Measurements from ENCODE around the gene LAP3. TPM values are rescaled to one million over a fixed set of nuclear protein-coding genes. Genes with fewer than 3 reads are reported as not detected.

LAP3 gene
- polyA plus RNA-seq, 3 donors from 2014 or later, result 56.5 to 106 (median 72.7) TPM

DNA sequence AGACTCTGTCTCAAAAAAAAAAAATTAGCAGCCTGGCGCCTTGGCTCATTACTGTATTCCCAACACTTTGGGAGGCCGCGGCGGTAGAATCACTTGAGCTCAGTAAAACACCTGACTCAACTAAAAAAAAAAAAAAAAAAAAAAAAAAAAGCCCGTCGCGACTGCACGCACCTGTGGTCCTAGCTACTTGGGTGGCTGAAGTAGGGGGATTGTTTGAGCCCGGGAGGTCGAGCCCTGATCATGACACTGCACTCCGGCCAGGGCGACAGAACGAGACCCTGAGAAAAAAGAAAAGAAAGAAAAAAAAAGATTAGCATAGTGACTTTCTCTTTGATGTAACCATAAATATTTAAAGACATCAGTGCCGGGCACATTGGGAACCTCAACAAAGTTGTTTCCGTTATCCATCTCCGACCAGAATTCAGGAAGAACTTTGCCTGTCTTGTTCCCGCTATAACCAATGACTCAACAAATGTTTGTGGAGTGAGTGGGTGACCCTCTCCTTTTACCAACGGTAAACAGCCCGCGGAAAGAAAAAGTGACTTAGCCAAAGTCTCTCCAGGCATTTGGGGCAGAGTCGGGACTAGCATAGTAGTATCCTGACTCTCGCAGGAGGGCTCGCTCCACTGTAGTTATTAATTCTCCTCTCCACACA is 36.9 kb downstream of the LAP3 start:
- H3K4me1 Mint-ChIP-seq, result peaks cover 41 to 44% of the 10 kb centered on the region in 2 donors
- peaks cover 0 to 1% (median 1%) of the 10 kb centered on the region in 3 donors for H3K36me3 Mint-ChIP-seq
- DNase-seq, result no peak
- H3K9me3 Mint-ChIP-seq, result no peaks in the 10 kb centered on the region
- peaks cover 11 to 13% (median 12%) of the 10 kb centered on the region in 3 donors for H3K27me3 Mint-ChIP-seq (ENCODE audit: low read depth in 3 of 3)
- peak overlapping the region; percentile 95 to 99 (median 98) for H3K27ac Mint-ChIP-seq
- peak overlapping the region; percentile 98 to 100 (median 99) for H3K4me3 Mint-ChIP-seq

DNA sequence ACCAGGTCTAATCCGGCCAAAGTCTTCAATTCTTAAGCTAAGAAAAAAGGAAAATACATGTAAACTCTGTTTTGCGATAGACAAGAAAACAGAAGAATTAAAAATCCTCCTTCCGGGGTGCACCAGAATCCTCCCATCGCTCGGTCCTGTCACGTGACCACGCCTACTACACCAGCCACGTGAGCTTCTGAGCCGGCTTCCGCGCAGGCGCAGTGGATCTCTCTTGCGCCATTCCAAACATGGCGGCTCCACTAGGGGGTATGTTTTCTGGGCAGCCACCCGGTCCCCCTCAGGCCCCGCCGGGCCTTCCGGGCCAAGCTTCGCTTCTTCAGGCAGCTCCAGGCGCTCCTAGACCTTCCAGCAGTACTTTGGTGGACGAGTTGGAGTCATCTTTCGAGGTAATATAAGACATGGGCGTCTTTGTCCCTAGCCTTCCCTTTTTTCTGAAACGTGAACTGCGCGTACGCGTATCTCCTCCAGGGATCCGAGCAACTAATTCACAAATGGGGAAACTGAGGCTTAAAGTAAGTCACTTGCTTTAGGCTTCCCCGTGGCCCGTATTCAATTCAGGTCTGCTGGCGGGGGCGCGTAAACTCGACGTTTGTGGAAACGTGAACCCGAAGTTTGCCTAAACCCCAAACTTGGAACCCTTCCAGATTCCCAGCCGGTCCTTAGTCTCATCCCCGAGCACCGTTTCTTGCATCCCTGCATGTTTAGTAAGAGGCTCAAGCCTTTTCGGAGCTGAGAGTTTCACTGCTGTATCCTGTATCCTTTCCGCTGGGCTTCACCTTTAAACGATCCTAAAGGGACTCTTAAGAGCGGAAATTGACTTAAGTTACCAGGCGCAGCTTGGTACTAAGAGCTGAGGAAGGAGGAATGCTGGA is 37.7 kb downstream of the LAP3 start, which contains the start of gene MED28:
Gene MED28, plus strand, starts transcription at position 226 of the 884 bp plus-strand sequence. Its CDS starts 14 bp downstream, at position 240.
- no peaks in the 10 kb centered on the region for H3K9me3 Mint-ChIP-seq
- peaks cover 47 to 51% of the 10 kb centered on the region in 2 donors for H3K4me1 Mint-ChIP-seq
- H3K27ac Mint-ChIP-seq, result peak within 1 kb of the TSS; percentile 95 to 99 (median 98)
- peaks cover 11 to 13% (median 12%) of the 10 kb centered on the region in 3 donors for H3K27me3 Mint-ChIP-seq (ENCODE audit: low read depth in 3 of 3)
- peak within 1 kb of the TSS; percentile 98 to 100 (median 99) for H3K4me3 Mint-ChIP-seq
- H3K36me3 Mint-ChIP-seq, result peaks cover 4 to 9% (median 8%) of the 10 kb centered on the region in 3 donors
- DNase-seq, result peak; percentile 94 to 95 (median 95)

DNA sequence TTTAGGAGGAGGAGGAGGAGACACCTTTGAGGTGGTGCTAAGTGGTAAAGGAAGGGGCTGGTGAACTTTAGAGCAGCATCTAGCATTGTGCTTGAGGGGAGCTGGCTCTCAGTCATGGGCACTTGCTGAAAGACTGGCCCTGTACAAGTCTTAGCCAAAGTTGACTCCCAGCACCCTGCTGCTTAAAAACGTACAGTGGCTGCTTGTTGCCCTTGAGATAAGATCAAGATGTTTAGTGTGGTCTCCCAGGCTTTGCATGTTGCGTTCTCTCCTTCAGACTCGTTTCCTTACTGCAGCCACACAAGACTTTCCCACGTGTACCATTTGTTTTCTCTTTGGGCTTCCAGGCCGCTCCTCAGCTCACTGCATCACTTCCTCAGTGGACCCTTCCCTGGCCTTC is 39.3 kb downstream of the LAP3 start:
- H3K4me3 Mint-ChIP-seq, result peak overlapping the region; percentile 55 to 84 (median 72)
- DNase-seq, result no peak
- peaks cover 11 to 13% (median 12%) of the 10 kb centered on the region in 3 donors for H3K27me3 Mint-ChIP-seq (ENCODE audit: low read depth in 3 of 3)
- H3K27ac Mint-ChIP-seq, result peak overlapping the region; percentile 8 to 87 (median 57)
- H3K9me3 Mint-ChIP-seq, result no peaks in the 10 kb centered on the region
- H3K36me3 Mint-ChIP-seq, result peaks cover 8 to 14% (median 11%) of the 10 kb centered on the region in 3 donors
- H3K4me1 Mint-ChIP-seq, result peaks cover 47 to 58% of the 10 kb centered on the region in 2 donors

DNA sequence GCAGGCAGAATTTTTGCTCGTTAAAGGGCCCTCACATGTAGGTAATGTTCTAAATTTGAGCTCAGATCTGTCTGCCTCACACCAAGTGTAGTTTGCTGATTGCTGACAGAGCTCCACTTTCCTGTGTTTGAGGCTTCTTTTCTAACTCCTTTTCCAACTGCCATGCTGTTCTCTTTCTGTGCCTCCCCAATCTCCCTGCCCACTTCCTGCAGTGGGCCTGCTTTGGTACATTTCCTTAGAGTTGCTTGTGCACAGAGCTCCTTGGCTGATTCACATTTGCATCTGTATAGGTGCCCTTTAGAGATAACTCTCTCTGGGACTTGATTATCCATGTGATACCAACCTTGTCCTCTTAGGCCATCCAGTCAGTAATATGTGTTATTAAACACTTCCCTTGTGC is 41.9 kb downstream of the LAP3 start:
- Mint-ChIP-seq H3K27ac (peak overlapping the region in 3 of 6 donors; percentile 2 to 73 (median 35)), H3K27me3 (ENCODE audit: low read depth in 3 of 3) (peaks cover 9 to 11% (median 10%) of the 10 kb centered on the region in 3 donors), H3K9me3 (no peaks in the 10 kb centered on the region), H3K4me3 (peak overlapping the region in 1 of 5 donors; percentile 64), H3K36me3 (peaks cover 18 to 34% (median 19%) of the 10 kb centered on the region in 3 donors), H3K4me1 (peaks cover 46 to 50% of the 10 kb centered on the region in 2 donors)
- DNase-seq, result no peak

DNA sequence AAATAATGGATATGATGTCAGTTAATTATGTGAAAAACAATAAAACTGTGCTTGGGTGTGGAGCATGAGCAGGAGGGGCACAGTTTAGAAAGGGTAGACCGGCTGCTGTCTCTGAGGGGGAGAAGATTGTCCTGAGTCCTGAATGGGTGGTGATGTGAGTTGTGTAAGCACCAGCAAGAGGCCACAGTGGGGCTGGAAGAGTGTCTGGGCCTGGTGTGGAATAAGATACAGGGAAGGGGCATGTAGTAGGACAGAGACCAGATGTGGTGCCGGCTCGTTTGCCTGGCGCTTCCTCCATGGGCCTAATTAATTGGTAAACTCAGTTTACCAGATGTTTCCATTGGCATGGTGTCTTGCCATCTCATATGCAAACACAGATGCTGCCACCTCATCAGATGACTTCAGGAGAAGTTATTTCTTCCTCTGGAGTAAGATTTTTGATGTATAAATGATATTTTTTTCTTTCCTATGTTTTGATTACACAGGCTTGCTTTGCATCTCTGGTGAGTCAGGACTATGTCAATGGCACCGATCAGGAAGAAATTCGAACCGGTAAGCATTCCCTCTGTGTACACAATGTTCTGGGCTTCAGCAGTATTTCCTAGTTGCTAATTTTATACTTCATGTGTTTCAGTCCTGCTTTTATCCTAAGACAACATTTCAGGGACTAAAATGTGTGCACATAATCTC is 42.6 kb downstream of the LAP3 start:
- Mint-ChIP-seq H3K27ac (peak overlapping the region in 2 of 6 donors; percentile 2 to 35), H3K27me3 (ENCODE audit: low read depth in 3 of 3) (peaks cover 3 to 5% (median 4%) of the 10 kb centered on the region in 3 donors), H3K36me3 (peaks cover 23 to 41% (median 24%) of the 10 kb centered on the region in 3 donors), H3K9me3 (no peaks in the 10 kb centered on the region), H3K4me1 (peaks cover 43 to 44% of the 10 kb centered on the region in 2 donors), H3K4me3 (no peak overlapping the region)
- no peak for DNase-seq

DNA sequence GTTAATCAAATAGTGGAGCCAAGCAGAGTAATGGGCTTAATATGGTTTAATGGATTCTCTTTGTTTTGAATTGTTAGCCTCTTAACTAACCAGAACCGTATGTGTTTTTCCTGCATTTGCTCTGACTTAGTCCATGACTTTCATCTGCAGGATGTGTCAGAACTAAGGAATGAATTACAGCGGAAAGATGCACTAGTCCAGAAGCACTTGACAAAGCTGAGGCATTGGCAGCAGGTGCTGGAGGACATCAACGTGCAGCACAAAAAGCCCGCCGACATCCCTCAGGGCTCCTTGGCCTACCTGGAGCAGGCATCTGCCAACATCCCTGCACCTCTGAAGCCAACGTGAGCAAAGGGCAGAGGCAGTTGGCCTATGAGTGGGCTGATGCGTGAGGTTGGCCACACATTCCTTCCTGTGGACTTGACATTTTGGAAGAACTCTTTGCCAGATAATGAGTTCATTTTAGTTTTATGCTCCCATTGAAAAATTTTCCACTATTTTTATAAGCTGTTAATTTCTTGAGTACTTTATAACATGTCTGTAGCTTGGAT is 46.5 kb downstream of the LAP3 start:
- Mint-ChIP-seq H3K9me3 (no peaks in the 10 kb centered on the region), H3K36me3 (peaks cover 30 to 69% (median 44%) of the 10 kb centered on the region in 3 donors), H3K4me1 (peaks cover 21 to 36% of the 10 kb centered on the region in 2 donors), H3K27me3 (ENCODE audit: low read depth in 3 of 3) (peaks cover 0 to under 1% (median 0%) of the 10 kb centered on the region in 3 donors), H3K4me3 (no peak overlapping the region), H3K27ac (peak overlapping the region in 1 of 6 donors; percentile 21)
- DNase-seq, result no peak

DNA sequence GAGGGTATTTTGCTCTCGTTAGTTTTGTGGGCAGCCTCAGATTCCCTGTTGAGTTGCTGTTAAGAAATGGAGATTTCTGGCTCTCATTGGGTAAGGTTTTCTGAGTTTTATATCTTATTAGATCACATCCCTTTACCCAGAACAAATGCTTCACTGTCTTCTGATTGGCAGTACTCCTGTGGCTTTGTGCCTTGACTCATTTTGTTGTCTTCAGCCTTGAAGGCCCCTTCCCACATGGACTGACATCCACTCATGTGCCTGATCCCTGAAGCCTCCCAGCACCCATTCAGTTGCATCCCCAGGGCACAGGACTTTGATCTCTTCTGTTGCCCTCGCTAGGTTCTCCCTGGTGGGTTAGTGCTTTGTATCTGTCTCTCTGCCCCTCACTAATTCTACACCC is 47.8 kb downstream of the LAP3 start:
- Mint-ChIP-seq H3K27me3 (ENCODE audit: low read depth in 3 of 3) (peaks cover 0 to 4% (median 0%) of the 10 kb centered on the region in 3 donors), H3K36me3 (peaks cover 27 to 68% (median 35%) of the 10 kb centered on the region in 3 donors), H3K9me3 (no peaks in the 10 kb centered on the region), H3K4me1 (peaks cover 16 to 23% of the 10 kb centered on the region in 2 donors), H3K27ac (peak overlapping the region in 1 of 6 donors; percentile 9), H3K4me3 (no peak overlapping the region)
- no peak for DNase-seq

DNA sequence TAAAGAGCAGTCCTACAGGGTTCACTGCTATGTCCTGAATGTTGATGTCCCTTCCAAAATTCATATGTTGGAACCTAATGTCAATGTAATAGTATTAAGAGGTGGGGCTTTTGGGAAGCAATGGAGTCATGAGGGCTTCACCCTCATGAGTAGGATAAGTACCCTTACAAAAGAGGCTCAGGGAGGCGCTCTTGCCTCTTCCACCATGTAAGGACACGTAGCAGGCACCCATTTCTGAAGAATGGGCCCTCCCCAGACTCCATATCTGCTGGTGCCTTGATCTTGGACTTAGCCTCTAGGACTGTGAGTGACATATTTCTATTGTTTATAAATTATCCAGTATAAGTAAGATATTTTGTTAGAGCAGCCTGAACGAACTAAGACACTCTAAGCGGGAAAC is 53.2 kb downstream of the LAP3 start:
- Mint-ChIP-seq H3K4me3 (no peak overlapping the region), H3K4me1 (peaks cover 10 to 18% of the 10 kb centered on the region in 2 donors), H3K27ac (peak overlapping the region in 1 of 6 donors; percentile 34), H3K9me3 (no peaks in the 10 kb centered on the region), H3K36me3 (peaks cover 12 to 57% (median 28%) of the 10 kb centered on the region in 3 donors), H3K27me3 (ENCODE audit: low read depth in 3 of 3) (peaks cover 0 to 4% (median 0%) of the 10 kb centered on the region in 3 donors)
- DNase-seq, result no peak

DNA sequence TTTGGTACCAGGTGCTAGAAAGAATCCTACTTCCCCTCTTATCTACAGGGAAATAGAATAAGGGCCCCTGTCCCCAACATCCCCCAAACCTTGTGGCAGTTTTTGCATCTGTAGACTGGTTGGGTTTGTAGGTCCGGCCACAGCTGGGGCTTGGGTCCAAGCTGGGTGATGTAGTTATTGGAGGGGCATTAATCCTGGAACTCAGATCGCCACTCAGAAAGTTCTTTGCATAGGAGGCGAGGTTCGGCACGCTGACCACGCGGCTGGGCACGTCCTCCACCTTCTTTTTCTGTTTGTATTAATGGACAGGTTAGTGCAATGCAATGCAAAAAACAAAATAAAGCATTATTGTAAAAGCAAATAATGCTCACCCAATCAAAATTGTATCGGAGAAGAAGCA is 56.6 kb downstream of the LAP3 start:
- no peak overlapping the region for H3K4me3 Mint-ChIP-seq
- peaks cover 5 to 37% (median 14%) of the 10 kb centered on the region in 3 donors for H3K36me3 Mint-ChIP-seq
- peaks cover 0 to 3% (median 0%) of the 10 kb centered on the region in 3 donors for H3K27me3 Mint-ChIP-seq (ENCODE audit: low read depth in 3 of 3)
- H3K27ac Mint-ChIP-seq, result peak overlapping the region in 1 of 6 donors; percentile 60
- DNase-seq, result no peak
- H3K4me1 Mint-ChIP-seq, result peaks cover 4 to 6% of the 10 kb centered on the region in 2 donors
- H3K9me3 Mint-ChIP-seq, result no peaks in the 10 kb centered on the region

DNA sequence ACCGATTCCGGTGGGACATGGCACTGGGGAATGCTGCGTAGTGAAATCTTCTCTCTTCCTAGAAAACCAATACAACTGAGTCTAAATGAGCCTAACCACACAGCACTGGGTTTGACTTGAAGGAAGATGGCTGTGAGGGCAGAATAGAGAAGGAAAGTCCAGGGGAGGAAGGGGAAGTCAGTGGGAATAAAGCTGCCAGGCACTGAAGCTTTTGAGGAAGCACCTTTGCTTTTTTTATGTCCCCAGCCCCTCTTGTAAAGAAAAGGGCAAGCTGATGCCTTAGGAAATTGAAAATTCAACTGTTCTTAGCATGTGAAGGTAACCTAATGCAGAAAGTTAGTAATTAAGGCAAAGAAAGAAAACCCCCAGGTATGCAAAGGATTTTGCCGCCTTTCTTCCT is 58.1 kb downstream of the LAP3 start:
- peaks cover 4 to 28% (median 13%) of the 10 kb centered on the region in 3 donors for H3K36me3 Mint-ChIP-seq
- no peaks in the 10 kb centered on the region for H3K27me3 Mint-ChIP-seq (ENCODE audit: low read depth in 3 of 3)
- no peaks in the 10 kb centered on the region for H3K9me3 Mint-ChIP-seq
- H3K27ac Mint-ChIP-seq, result peak overlapping the region in 2 of 6 donors; percentile 64 to 75
- no peak for DNase-seq
- H3K4me1 Mint-ChIP-seq, result peaks cover 0 to 6% of the 10 kb centered on the region in 2 donors
- H3K4me3 Mint-ChIP-seq, result no peak overlapping the region

DNA sequence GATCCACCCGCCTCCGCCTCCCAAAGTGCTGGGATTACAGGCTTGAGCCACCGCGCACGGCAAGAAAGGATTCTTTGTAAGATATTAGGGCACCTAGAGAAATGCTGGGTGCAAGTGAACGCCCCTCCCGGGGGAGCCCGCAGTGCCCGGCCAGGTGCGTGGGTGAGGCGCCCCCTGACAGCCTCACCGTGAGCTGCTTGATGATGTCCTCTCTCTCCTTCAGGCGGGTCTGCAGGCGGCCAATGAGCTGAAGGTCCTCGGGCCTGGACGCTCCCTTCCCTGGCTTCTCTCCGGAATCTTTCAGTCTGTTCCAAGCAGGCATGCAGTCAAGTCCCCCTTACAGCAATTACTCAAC is 59.3 kb downstream of the LAP3 start:
- Mint-ChIP-seq H3K36me3 (peaks cover 4 to 23% (median 13%) of the 10 kb centered on the region in 3 donors), H3K27ac (peak overlapping the region in 2 of 6 donors; percentile 30 to 45), H3K9me3 (no peaks in the 10 kb centered on the region), H3K4me1 (no peaks in the 10 kb centered on the region), H3K27me3 (ENCODE audit: low read depth in 3 of 3) (no peaks in the 10 kb centered on the region), H3K4me3 (no peak overlapping the region)
- DNase-seq, result no peak

DNA sequence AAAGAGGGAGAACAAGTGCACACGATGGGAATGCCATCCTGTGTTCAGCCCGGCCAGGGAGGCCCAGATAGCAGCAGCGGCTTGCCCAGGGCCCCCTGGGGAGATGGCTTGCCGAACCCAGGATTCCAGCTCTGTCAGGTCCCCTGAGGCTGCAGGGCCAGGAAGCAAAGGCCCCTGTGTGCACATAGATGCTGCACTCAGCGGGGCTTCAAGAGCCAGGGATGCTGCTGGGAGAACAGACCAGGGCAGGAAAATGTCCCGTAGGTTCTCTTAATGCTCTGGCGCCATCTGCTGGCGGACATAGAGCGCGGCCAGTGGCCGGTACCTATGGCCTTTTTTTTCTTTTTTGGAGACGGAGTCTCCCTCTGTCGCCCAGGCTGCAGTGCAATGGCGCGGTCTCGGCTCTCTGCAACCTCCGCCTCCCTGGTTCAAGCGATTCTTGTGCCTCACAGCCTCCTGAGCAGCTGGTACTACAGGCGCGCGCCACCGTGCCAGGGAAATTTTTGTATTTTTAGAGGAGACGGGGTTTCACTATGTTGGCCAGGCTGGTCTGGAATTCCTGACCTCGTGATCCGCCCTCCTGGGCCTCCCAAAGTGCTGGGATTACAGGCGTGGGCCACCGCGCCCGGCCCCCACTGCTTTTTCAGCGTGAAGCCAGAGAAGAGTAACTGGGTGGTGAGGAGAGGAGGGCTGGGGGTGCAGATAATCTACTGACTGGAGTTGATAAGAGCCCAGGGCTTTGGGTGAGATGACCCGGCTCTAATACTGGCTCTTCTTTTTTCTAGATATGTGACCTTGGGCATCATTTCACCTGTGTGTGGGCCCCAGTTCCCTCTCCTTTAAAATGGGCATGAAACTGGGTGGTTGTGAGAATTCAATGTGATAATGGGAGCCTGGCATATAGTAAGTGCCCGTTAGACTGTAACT is 60.0 kb downstream of the LAP3 start:
- H3K27ac Mint-ChIP-seq, result peak overlapping the region in 3 of 6 donors; percentile 28 to 45 (median 40)
- peaks cover 4 to 20% (median 13%) of the 10 kb centered on the region in 3 donors for H3K36me3 Mint-ChIP-seq
- no peaks in the 10 kb centered on the region for H3K4me1 Mint-ChIP-seq
- no peaks in the 10 kb centered on the region for H3K9me3 Mint-ChIP-seq
- peak; percentile 52 to 63 (median 62) for DNase-seq
- H3K4me3 Mint-ChIP-seq, result no peak overlapping the region
- no peaks in the 10 kb centered on the region for H3K27me3 Mint-ChIP-seq (ENCODE audit: low read depth in 3 of 3)
